Ramos (cell line): Measurements from ENCODE around the gene SMIM41.

Experiments used
- in situ Hi-C: fragments of 300-500 bp; cut with MboI; formaldehyde crosslinking; loops from one replicate; pipeline ENCODE4 v1.14.3; 2022; ENCODE audit warnings: low sequenced_read_pairs; ENCODE audit not compliant: unreplicated experiment

The SMIM41 gene

DNA sequence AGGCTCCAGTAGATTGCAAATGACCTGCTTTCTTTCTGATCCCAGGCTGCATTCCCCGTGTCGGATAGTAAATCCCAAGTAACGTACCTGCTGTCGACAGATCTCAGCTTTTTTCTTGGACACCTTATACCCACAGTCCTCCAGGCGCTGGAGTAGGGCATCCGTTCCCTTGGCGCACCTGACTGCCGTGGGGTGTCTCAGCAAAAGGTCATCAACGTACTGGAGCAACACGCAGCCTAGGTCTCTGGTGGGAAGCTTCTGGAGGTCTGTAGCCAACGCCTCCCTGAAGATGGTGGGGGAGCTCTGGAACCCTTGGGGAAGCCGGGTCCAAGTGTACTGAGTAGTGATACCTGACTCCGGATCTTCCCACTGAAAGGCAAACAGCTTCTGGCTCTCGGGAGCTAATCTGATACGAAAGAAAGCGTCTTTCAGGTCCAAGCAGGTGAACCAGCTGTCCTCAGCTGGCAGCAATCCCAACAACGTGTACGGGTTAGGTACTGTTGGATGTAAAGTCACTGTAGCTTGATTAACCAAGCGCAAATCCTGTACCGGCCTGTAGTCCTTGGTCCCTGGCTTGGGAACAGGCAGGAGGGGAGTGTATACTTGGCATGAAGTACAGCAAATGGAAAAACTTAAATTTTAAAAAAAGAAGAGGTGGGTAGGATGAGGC lies 38.4 kb downstream of the SMIM41 start:
- in situ Hi-C loops, result loop anchor here (5.0 kb wide), 1 partner anchor 91 kb away; no protein-coding TSS in a partner anchor

DNA sequence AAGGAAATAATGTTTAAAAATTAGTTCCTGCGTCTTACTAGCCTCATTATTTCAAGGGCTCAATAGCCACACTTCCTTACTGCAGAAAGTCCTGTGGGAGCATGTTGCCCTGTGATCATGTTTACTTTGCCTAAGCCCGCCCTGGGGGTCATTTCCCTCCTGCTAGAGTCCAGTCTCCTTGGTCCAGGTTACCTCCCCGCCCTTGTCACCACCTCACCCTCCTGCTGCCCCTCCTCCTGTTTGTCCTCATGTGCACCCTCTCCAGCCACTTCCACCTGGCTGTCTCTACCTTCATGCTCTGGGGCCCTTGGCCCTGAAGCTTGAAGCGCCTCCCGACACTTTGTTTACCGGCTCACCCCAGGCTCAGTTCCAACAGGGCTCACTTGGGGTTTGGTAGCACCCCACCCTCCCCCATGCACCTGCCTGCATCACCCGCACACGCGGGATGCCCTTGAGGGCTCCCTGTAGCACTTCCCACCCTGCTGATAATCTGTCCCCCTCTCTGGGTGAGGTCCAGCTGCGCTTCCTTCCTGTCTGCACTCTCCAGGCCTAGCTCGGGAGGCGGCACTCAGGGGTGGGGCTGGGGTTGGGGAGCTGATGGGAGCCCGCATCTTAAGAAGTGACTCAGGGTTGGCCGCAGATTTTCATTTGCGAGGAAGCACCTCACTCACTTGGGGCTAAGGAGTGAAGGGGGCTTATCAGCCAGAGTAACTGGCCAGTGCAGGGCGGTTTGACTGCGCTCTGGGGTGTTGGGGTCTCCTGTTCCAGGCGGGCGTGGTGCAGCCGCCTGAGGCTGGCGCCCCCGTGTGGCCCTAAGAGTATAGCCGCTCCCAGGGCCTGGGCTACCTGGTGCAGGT lies 40.1 kb downstream of the SMIM41 start:
- in situ Hi-C loops, result loop anchor here (5.0 kb wide), 1 partner anchor 92 kb away; no protein-coding TSS in a partner anchor

DNA sequence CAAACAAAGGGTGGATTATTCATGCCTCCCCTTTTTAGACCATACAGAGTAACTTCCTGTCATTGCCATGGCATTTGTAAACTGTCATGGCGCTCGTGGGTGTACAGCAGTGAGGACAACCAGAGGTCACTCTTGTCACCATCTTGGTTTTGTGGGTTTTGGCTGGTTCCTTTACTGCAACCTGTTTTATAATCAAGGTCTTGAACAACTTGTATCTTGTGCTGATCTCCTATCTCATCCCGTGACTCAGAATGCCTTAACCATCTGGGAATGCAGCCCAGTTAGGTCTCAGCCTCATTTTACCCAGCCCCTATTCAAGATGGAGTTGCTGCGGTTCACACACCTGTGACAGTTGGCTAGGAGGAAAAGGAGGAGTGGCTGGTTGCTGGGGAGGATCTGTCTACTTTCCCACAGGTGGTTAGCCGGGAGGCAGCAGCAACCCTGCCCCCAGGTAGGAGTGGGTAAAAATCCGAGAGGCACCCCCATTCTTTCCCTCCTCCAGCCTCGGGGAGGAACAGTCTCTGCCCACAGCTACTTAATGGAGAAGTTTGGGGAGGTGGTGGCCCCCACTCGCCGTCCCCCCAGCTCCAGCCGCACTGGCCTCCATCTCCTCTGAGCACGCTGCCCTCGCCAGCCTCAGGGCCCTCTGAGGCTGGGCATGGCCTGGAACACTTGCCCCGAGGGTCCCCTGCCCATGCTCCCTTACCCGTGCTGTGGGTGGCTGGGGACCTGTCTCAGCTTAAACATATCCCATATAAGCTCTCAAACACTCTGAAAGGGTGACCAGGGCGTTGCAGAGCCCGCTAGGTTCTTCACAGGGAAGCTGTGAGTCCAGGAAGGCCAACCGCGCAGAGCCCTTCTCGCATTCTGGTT lies 41.7 kb downstream of the SMIM41 start:
- in situ Hi-C loops, result no loop called here

- in situ Hi-C loops, result no loop called here
Observed at GRCh38 chr12:52121824-52122539, 42.5 kb downstream of the SMIM41 start.

DNA sequence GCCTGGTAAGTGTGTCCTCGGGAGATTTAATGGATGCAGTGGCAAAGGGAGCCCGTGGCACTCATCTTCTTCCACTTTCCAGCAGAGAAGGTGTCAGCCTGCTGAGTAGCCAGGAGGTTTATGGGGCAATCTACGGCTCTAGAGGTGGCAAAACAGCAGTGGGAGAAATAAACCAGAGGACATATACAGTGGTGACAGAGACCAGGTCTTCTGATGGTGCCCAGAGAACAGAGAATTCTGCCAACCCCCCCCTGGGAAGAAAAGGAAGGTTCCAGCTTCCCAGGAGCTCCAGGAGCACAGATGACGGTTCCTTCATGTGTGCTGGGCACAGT lies 43.0 kb downstream of the SMIM41 start:
- in situ Hi-C loops, result no loop called here

- in situ Hi-C loops, result no loop called here
Observed at GRCh38 chr12:52122904-52123303, 43.4 kb downstream of the SMIM41 start.

GRCh38 chr12:52123487-52124186 lies 44.1 kb downstream of the SMIM41 start:
- in situ Hi-C loops, result no loop called here

DNA sequence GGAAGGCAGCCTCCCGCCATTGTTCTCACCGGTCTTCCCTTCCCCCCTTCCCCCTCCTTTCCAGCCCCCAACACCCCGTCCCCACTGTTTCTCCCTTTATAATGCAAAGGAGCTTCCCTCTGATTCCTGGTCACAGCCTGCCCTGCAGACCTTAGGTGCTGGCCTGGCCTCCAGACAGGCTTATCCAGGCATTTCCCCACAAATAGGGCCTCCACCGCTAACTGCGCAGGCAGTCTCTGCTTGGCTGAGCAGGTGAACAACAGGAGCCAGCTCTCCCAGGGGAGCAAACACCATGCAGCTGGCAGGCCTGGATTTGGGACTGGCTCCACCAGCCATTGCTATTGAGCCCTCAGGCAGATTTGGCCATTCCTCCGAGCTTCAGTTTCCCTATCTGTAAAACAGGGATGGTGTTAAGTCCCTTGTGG lies 46.0 kb downstream of the SMIM41 start:
- in situ Hi-C loops, result no loop called here

DNA sequence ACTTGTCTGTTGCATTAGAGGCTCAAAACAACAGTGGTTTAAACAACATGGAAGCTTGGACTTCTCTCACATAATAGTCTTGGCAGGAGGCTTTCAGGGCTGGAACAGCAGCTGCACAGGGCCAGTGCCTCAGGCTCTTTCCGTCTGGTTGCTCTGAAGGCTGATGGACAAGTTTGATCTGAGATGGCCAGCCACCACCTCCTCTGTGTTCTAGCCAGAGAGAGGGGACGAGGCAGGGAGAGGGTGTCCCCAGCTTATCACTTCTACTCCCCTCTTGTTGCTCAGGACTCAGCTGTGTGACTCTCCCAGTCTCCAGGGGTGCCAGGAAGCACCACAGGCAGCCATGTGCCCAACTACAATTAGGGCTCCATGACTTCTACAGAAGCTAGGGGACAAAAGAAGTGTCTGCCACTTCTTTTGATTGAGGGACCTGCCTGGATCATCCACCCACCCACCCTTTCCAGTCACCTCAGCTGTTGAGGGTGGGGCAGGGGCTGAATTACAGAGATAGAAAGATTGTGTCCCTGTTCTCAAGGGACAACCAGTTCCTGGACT lies 46.6 kb downstream of the SMIM41 start:
- in situ Hi-C loops, result no loop called here

DNA sequence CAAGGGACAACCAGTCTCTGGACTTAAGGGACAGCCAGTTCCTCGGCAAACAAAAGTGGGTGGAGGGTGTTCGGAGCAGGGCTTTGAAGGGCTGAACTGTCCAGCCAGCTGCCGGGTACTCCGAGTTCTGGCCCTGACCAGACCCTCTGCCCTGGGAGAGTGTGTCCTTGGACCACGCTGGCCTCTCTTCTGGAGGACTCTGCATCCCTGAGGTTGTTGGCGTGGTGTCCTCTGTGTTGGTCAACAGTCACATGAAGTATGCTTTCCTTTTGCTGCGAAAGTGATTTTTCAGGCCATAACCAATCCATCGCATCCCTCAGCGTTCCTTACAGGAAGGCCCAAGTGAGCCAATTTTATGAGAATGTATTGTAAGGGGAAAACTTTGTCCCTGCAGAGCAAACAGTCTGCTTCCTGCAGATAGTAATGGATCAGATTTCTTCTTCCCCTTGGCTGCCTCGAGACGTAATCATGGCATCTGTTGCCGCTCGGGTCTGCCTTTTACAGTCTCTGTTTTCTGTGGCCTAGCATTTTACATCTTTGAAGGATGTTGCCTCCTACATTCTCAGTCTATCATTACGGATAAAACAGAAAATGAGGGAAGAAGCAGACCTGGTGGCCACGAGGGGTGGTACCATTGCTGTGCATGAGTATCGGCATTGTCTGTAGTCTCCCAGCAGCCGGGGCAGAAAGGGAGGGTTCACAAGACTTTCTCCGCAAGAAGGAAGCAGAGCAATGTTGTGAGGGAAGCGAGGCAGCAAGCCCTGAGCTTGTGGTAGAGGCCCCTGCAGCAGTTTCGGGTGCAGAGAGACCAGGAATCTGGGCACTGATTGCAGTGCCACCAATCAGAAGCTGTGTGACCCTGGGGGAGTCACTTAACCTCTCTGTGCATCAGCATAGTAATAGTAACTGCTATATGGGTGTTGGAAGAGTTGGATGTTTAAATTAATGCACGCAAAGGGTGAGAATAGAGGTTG lies 47.4 kb downstream of the SMIM41 start:
- in situ Hi-C loops, result no loop called here

DNA sequence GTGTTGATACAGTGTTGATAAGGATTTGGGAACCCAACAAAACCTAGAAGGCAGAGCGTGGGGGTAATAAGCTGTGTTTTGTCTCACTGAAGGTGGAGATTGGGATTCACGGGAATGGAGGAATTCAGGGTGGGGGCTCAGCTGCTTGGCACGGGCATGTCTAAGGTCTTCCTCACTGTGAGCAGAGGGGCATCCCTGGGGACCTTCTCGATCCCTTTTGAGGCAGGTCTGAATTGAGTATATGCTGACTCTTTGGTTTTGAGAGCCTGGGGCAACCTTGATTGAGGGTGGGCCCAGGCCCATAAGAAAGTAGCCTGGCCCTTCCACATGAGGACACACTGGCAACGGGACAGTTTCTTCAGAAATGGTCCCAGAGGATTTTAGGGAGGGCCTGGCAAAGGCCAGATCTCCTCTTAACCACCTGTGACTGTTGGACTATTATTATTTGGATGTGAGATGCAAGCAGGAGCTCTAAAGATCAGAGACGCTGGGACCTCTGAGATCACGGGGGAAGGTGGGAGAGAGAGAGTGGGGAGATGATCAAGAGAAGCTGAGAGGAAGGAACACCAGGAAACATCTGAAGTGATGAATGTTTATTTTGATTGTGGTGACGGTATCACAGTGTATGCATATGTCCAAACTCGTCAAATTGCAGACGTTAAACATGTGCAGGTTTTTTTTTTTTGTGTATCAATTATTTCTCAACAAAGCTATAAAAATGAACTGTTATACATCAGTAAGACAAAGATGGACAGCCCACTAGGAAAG lies 48.4 kb downstream of the SMIM41 start:
- in situ Hi-C loops, result no loop called here

DNA sequence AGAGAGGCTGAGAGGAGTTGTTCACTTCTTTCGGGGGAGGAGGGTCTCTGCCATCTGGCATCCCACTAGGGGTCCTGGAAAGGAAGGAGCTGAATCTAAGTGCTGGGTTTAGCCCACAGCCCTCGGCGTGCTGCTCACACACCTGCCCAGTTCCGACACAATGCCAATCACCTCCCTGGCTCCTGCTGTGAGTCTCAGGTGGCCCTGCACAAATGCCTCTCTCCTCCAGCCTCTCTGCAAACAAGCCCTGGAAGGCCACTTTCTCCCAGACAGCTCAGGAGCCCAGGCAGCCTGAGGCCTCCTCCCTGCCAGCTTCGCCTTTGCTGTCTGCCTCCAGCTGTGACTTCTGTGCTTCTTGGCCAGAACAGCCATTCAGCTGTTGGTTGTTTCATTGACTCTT lies 51.2 kb downstream of the SMIM41 start:
- in situ Hi-C loops, result no loop called here

- in situ Hi-C loops, result no loop called here
Observed at GRCh38 chr12:52132754-52133161, 53.3 kb downstream of the SMIM41 start.

GRCh38 chr12:52137746-52138145 lies 58.2 kb downstream of the SMIM41 start:
- in situ Hi-C loops, result no loop called here

DNA sequence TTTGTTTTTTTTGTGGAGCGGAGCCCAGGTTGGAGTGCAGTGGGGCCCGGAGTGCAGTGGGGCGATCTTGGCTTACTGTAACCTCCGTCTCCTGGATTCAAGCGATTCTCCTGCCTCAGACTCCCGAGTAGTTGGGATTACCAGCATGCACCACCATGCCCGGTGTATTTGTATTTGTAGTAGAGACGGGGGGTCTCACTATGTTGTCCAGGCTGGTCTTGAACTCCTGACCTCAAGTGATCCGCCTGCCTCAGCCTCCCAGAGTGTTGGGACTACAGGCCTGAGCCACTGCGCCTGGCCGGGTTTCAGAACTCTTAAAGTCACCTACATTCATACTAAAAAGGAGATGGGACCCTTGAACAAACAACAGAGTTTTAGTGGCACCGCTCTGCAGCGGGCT lies 59.6 kb downstream of the SMIM41 start:
- in situ Hi-C loops, result no loop called here

- in situ Hi-C loops, result no loop called here
Observed at GRCh38 chr12:52139579-52140062, 60.1 kb downstream of the SMIM41 start.

- in situ Hi-C loops, result no loop called here
Observed at GRCh38 chr12:52141306-52141705, 61.8 kb downstream of the SMIM41 start.
